Heart right ventricle (tissue), 16 donors: ENCODE results near the gene CDC37. TPM values are rescaled to one million over a fixed set of nuclear protein-coding genes. Genes with fewer than 3 reads are reported as not detected.

ENCODE experiments used
- ATAC-seq, 8 donors: fragments of 200-7000 bp; cut with Tn5 transposase; one replicate each; pipeline ENCODE4 v1.9.1; 2020; ENCODE audit warnings: mild to moderate bottlenecking in 8 of 8, moderate library complexity in 8 of 8, moderate number of reproducible peaks in 1 of 8
- DNase-seq, 2 donors: peaks; one replicate each; pipeline ENCODE4 v3.0.0-alpha.2; 2020
- H3K27ac ChIP-seq, 10 donors: fragments of 200-600 bp; sonication (generic) in 2 of 10; one replicate each; pipeline versions ENCODE4 v1.5.0 to v1.8.0; 2020 to 2022; ENCODE audit warnings: mild to moderate bottlenecking in 3 of 10
- H3K27me3 ChIP-seq, 7 donors: fragments of 200-600 bp; one replicate each; pipeline ENCODE4 v1.8.0; 2021 to 2022; ENCODE audit warnings: mild to moderate bottlenecking in 2 of 7
- H3K36me3 ChIP-seq, 9 donors: fragments of 200-600 bp; sonication (generic) in 1 of 9; one replicate each; pipeline versions ENCODE4 v1.5.0 to v1.8.0; 2020 to 2022; ENCODE audit warnings: mild to moderate bottlenecking in 2 of 9
- H3K4me1 ChIP-seq, 9 donors: fragments of 200-600 bp; sonication (generic) in 1 of 9; one replicate each; pipeline versions ENCODE4 v1.5.0 to v1.8.0; 2020 to 2022; ENCODE audit warnings: mild to moderate bottlenecking in 4 of 9
- H3K4me3 ChIP-seq, 10 donors: fragments of 200-600 bp; sonication (generic) in 2 of 10; one replicate each; pipeline versions ENCODE4 v1.5.0 to v1.8.0; 2020 to 2022; ENCODE audit warnings: mild to moderate bottlenecking in 7 of 10, moderate library complexity in 2 of 10
- H3K9me3 ChIP-seq, 11 donors: fragments of 200-600 bp in 10 of 11; sonication (generic) in 2 of 11; one replicate each; pipeline versions ENCODE4 v1.5.0 to v1.8.0; 2013 to 2022; ENCODE audit warnings: mild to moderate bottlenecking in 2 of 11, control low read depth in 1 of 11, moderate library complexity in 1 of 11
- WGBS, 2 donors: extraction: QIAGEN DNeasy Blood & Tissue Kit; methylation state at CpG; one replicate each; pipeline ENCODE4 v1.1.7; 2013; ENCODE audit warnings: inconsistent platforms in 1 of 2; 5-methylcytosine and 5-hydroxymethylcytosine counted together
- intact Hi-C, 10 donors: fragments of 100-400 bp; cut with DNase I; formaldehyde crosslinking; loops; one replicate each; pipeline versions ENCODE4 v1.11.1 to v1.14.2; 2022
- polyA plus RNA-seq, 2 donors: library from polyadenylated mRNA; stranded (reverse); fragments of 200-250 nt; gene quantifications; one replicate each; pipeline ENCODE4 v1.2.3, GENCODE V29; 2013
- total RNA-seq, 10 donors: library from RNA; stranded (reverse); fragmentation: NEBNext Ultra II Directional in 3 of 10; extraction: Animal tissue kit (Norgen Biotek cat#: 25700) in 3 of 10; gene quantifications; one replicate each; pipeline versions ENCODE4 v1.2.1 to v1.2.4, GENCODE V29; 2021 to 2023
- TF ChIP-seq, protein P1 (sequence below), 9 donors: fragments of 200-600 bp; sonication (generic) in 2 of 9; IDR thresholded peaks; one replicate each; pipeline versions ENCODE4 v1.5.0 to v1.8.0; 2021 to 2022; ENCODE audit warnings: antibody characterized with exemption in 9 of 9, mild to moderate bottlenecking in 5 of 9, moderate library complexity in 1 of 9
- donor health status: Arrhythmogenic right ventricular cardiomyopathy.
- donor health status: ischemic (EF 13 %, LVEDD 7.1; RV severe dilation, severe dysfunction).
- donor health status: healthy with polysubstance abuse.
- donor health status: DM: no; HTN: yes; CAD: no.
- donor health status: DM: no; HTN: no; CAD: no.
- donor health status: ischemic (EF 25% LVEDD 6.9; RV normal size, moderate dysfunction).
- donor health status: ischemic (EF 25% LVEDD 5.7; RV mildly dilated, moderate dysfunction).
- donor health status: healthy.
- donor health status: DM: yes; HTN: yes; CAD: no.
- donor health status: Ischemic cardiomyopathy.
- donor health status: ischemic (EF 35%, LVEDD 5.7; RV mildly dilated, moderate dysfunction).
- donor health status: nonischemic (EF 11% LVEDD 7.7; RV severe dilation, severe dysfunction).
- donor health status: DM: yes; HTN: yes; CAD: no.
- donor health status: PGD.
- donor health status: ischemic (EF 29% LVEDD 5.4; RV normal size, mild dysfunction).
- donor health status: nonischemic (EF 23%, LVEDD 6.1; RV moderate dilation, normal function).

The CDC37 gene
- total and polyA plus RNA-seq, 12 donors: 106 to 422 (median 129) TPM

DNA sequence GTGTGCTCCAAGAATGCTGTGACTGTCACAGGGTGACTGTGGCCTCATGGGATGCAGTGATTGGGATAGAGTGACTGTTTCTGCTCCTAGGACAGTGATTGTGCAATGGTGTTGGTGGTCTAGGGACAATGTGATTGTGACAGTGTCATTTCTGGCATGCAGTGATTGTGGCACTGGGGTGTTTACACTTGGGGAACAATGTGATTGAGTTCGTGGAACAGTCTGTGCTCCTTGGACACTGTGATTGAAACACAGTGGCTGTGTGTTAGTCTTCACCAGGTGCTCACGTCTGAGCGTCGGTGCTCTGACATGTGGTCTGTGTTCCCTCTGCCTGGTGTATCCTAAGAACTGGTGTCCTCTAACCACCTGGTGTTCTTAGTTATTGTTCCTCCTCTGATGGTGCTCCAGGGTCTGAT, 18.7 kb upstream of the CDC37 start:
- H3K27ac ChIP-seq: no peak overlapping the region
- WGBS, 2 donors: 50 to 55% methylated on average over 4 of the region's 4 CpGs
- ATAC-seq: no peak
- DNase-seq: no peak
- H3K9me3 ChIP-seq: no peaks in the 10 kb centered on the region
- no peak overlapping the region for H3K4me3 ChIP-seq
- intact Hi-C loops: no loop called here
- peaks cover 49 to 86% (median 76%) of the 10 kb centered on the region in 7 donors for H3K27me3 ChIP-seq
- peaks cover 16 to 86% (median 37%) of the 10 kb centered on the region in 9 donors for H3K4me1 ChIP-seq
- TF ChIP-seq, protein P1, sequence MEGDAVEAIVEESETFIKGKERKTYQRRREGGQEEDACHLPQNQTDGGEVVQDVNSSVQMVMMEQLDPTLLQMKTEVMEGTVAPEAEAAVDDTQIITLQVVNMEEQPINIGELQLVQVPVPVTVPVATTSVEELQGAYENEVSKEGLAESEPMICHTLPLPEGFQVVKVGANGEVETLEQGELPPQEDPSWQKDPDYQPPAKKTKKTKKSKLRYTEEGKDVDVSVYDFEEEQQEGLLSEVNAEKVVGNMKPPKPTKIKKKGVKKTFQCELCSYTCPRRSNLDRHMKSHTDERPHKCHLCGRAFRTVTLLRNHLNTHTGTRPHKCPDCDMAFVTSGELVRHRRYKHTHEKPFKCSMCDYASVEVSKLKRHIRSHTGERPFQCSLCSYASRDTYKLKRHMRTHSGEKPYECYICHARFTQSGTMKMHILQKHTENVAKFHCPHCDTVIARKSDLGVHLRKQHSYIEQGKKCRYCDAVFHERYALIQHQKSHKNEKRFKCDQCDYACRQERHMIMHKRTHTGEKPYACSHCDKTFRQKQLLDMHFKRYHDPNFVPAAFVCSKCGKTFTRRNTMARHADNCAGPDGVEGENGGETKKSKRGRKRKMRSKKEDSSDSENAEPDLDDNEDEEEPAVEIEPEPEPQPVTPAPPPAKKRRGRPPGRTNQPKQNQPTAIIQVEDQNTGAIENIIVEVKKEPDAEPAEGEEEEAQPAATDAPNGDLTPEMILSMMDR (IDR thresholded peaks at IDR 0.05): no peak
- H3K36me3 ChIP-seq: no peaks in the 10 kb centered on the region

DNA sequence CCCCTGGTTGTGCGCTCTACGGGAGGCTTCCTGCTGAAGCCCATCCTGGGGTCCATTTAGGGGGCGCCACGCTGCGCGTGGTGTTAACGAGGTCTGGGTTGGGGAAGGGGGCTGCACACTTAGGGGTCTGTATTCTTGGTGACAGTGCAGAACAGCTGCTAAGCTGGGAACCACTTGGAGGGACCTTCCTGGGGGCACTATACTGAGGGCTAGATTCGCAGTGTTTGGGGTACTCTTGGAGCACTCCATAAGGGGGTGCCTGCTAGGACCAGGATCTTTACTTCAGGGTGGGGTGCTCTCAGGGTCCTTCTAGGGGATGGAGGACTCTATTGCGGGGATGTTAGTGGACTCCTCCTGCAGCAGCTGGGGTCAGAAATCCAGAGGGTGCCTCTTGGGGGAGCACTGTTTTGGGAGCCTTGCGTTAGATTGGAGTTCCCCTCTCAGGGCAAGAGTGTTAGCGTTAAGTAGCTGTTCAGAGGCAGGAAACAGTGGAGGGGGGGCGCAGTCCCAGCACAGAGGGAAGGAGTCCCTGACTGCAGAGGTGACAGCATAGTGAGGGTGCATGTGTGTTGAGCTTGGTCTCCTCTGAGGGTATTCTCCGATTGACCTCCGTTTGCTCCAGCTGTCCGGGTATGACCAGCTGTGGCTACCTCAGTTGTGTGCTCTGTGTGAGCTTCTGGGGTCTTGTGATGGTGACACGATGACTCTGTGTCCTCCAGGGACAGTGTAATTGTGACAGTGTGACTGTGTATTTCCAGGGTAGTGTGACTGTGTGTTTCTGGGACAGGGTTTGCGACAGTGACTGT, 18.1 kb upstream of the CDC37 start:
- intact Hi-C loops: no loop called here
- TF ChIP-seq, protein P1 (IDR thresholded peaks at IDR 0.05): no peak
- DNase-seq: no peak
- Histone ChIP-seq H3K27me3 (peaks cover 53 to 92% (median 81%) of the 10 kb centered on the region in 7 donors), H3K4me1 (peaks cover 16 to 85% (median 41%) of the 10 kb centered on the region in 9 donors), H3K36me3 (no peaks in the 10 kb centered on the region), H3K4me3 (peak overlapping the region in 2 of 10 donors; percentile 19 to 42), H3K27ac (no peak overlapping the region), H3K9me3 (no peaks in the 10 kb centered on the region)
- 21 to 22% methylated on average over 17 of the region's 17 CpGs for WGBS, 2 donors
- no peak for ATAC-seq

DNA sequence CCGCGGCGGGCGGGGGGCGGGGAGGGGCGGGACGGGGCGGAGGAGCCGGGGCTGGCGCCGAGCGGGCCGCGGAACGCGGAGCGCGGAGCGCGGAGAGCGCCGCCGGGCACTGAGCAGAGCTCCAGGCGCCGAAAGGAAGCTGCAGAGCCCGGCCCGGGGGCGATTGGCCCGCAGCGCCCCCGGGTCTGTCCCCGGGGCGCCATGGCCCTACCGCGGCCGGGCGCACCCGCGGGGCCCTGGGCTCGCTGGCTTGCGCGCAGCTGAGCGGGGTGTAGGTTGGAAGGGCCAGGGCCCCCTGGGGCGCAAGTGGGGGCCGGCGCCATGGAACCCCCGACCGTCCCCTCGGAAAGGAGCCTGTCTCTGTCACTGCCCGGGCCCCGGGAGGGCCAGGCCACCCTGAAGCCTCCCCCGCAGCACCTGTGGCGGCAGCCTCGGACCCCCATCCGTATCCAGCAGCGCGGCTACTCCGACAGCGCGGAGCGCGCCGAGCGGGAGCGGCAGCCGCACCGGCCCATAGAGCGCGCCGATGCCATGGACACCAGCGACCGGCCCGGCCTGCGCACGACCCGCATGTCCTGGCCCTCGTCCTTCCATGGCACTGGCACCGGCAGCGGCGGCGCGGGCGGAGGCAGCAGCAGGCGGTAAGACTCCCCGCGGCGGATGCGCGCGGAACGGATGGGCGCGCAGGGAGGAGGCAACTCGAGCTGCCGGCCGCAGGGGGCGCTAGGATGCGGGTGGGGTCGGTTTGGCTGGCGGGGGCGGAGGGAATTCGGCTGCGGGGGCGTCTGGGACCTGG, 17.3 kb upstream of the CDC37 start, which contains the start of gene PDE4A:
TSS of gene PDE4A (plus strand) at position 95 of the 796 bp plus-strand sequence. CDS start at position 322, 227 bp downstream.
- peaks cover 53 to 94% (median 81%) of the 10 kb centered on the region in 7 donors for H3K27me3 ChIP-seq

More for the DNA sequence above, 17.3 kb upstream of the CDC37 start, which contains the start of gene PDE4A:
- WGBS, 2 donors: 0 to 1% methylated on average over 77 to 103 of the region's 104 CpGs
- Histone ChIP-seq H3K36me3 (no peaks in the 10 kb centered on the region), H3K4me1 (peaks cover 16 to 85% (median 49%) of the 10 kb centered on the region in 9 donors), H3K9me3 (no peaks in the 10 kb centered on the region), H3K4me3 (peak within 1 kb of the TSS in 9 of 10 donors; percentile 12 to 42 (median 22)), H3K27ac (peak within 1 kb of the TSS in 1 of 10 donors; percentile 31)
- ATAC-seq: no peak
- DNase-seq: no peak
- TF ChIP-seq, protein P1 (IDR thresholded peaks at IDR 0.05): peak in 5 of 9 donors; percentile 21 to 51 (median 36)
- intact Hi-C loops: no loop called here
